C4-2B (cell line): ENCODE results near the gene PLN.

Experiments
- ZFX ChIP-seq: fragments of 450-650 bp; IDR thresholded peaks from 2 replicates; pipeline ENCODE4 v1.6.1; 2017
- TF ChIP-seq, protein P1 (sequence below): fragments of 450-650 bp; conservative IDR thresholded peaks from 2 replicates; pipeline ENCODE4 v1.5.1; 2017; ENCODE audit warnings: mild to moderate bottlenecking

DNA sequence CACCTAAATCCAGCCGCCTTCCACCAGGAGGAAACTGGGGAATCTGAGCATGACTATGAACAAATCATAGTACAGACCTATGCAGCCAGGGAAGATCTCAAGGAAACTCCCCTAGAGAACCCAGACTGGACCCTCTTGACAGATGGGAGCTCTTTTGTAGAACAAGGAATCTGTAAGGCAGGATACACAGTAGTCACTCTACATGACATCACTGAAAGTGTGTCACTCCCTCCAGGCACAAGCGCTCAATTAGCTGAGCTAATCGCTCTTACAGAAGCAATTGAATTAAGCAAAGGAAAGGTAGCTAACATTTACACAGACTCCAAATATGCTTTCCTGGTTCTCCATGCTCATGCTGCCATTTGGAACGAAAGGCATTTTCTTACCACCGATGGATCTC lies 36.8 kb downstream of the PLN start:
- TF ChIP-seq, protein P1, sequence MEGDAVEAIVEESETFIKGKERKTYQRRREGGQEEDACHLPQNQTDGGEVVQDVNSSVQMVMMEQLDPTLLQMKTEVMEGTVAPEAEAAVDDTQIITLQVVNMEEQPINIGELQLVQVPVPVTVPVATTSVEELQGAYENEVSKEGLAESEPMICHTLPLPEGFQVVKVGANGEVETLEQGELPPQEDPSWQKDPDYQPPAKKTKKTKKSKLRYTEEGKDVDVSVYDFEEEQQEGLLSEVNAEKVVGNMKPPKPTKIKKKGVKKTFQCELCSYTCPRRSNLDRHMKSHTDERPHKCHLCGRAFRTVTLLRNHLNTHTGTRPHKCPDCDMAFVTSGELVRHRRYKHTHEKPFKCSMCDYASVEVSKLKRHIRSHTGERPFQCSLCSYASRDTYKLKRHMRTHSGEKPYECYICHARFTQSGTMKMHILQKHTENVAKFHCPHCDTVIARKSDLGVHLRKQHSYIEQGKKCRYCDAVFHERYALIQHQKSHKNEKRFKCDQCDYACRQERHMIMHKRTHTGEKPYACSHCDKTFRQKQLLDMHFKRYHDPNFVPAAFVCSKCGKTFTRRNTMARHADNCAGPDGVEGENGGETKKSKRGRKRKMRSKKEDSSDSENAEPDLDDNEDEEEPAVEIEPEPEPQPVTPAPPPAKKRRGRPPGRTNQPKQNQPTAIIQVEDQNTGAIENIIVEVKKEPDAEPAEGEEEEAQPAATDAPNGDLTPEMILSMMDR: no peak
- TF ChIP-seq ZFX: no peak
